ENCODE data around the gene GLCCI1. TPM values are rescaled to one million over a fixed set of nuclear protein-coding genes. Genes with fewer than 3 reads are reported as not detected.

GLCCI1 gene
- total RNA-seq, 4 donors from 2014 or later = 1.5 to 9.9 (median 5.6) TPM

DNA sequence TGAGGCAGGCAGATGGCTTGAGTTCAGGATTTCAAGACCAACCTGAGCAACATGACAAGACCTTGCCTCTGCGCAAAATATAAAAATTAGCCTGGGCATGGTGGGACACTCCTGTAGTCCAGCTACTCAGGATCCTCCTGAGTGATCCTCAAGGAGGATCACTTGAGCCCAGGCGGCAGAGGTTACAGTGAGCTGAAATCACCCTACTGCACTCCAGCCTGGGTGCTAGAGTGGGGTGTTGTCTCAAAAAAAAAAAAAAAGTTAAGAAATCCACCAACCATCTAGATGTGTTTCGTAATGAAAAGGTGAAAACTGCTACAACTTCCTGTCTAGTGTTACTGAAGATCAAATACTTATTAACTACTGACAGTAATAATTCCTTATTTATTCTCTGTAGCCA, 8.1 kb downstream of the GLCCI1 start:
- no peaks in the 10 kb centered on the region for H3K9me3 ChIP-seq
- H3K27me3 ChIP-seq = no peaks in the 10 kb centered on the region
- no peak for DNase-seq
- peaks cover 0 to 13% (median 3%) of the 10 kb centered on the region in 3 donors for H3K4me1 ChIP-seq
- TF ChIP-seq, protein P1, sequence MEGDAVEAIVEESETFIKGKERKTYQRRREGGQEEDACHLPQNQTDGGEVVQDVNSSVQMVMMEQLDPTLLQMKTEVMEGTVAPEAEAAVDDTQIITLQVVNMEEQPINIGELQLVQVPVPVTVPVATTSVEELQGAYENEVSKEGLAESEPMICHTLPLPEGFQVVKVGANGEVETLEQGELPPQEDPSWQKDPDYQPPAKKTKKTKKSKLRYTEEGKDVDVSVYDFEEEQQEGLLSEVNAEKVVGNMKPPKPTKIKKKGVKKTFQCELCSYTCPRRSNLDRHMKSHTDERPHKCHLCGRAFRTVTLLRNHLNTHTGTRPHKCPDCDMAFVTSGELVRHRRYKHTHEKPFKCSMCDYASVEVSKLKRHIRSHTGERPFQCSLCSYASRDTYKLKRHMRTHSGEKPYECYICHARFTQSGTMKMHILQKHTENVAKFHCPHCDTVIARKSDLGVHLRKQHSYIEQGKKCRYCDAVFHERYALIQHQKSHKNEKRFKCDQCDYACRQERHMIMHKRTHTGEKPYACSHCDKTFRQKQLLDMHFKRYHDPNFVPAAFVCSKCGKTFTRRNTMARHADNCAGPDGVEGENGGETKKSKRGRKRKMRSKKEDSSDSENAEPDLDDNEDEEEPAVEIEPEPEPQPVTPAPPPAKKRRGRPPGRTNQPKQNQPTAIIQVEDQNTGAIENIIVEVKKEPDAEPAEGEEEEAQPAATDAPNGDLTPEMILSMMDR (IDR thresholded peaks at IDR 0.05) = no peak
- no peak for TF ChIP-seq POLR2A (IDR thresholded peaks at IDR 0.05)
- intact Hi-C loops (cut with DNase I) = no loop called here
- H3K4me3 ChIP-seq = no peak overlapping the region
- 85 to 86% methylated on average over 3 of the region's 3 CpGs for WGBS, 2 donors
- no peaks in the 10 kb centered on the region for H3K36me3 ChIP-seq
- no peak overlapping the region for H3K27ac ChIP-seq

GRCh38 chr7:7977774-7978173, 9.2 kb downstream of the GLCCI1 start:
- WGBS, 2 donors = 64 to 67% methylated on average over 2 of the region's 2 CpGs
- intact Hi-C loops (cut with DNase I) = no loop called here
- no peaks in the 10 kb centered on the region for H3K36me3 ChIP-seq
- no peak overlapping the region for H3K27ac ChIP-seq
- peaks cover 0 to 12% (median 0%) of the 10 kb centered on the region in 3 donors for H3K4me1 ChIP-seq
- H3K9me3 ChIP-seq = no peaks in the 10 kb centered on the region
- no peaks in the 10 kb centered on the region for H3K27me3 ChIP-seq
- no peak overlapping the region for H3K4me3 ChIP-seq
- DNase-seq = no peak
- TF ChIP-seq, protein P1 (IDR thresholded peaks at IDR 0.05) = no peak
- TF ChIP-seq POLR2A (IDR thresholded peaks at IDR 0.05) = no peak

DNA sequence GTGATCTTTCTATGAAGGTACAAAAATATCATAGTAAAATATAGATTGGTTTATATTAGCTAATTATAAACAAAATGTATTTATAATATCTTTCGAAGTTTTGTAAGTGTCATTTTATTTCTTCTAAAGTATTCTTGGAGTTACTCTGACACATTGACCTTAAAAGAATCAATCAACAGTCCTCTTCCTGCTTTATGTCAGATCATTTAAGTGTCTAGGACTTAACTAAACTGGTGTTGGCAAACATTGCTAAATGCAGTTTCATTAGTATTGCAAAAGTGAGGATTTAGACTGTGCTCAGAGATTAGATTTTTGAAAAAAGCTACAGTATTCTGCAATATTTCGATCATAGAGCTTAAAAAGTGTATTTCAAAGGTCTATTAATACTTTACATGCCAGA, 10.3 kb downstream of the GLCCI1 start:
- TF ChIP-seq, protein P1 (IDR thresholded peaks at IDR 0.05) = no peak
- TF ChIP-seq POLR2A (IDR thresholded peaks at IDR 0.05) = no peak
- no peaks in the 10 kb centered on the region for H3K9me3 ChIP-seq
- intact Hi-C loops (cut with DNase I) = no loop called here
- no peak overlapping the region for H3K27ac ChIP-seq
- no peaks in the 10 kb centered on the region for H3K36me3 ChIP-seq
- H3K4me3 ChIP-seq = no peak overlapping the region
- no peaks in the 10 kb centered on the region for H3K27me3 ChIP-seq
- WGBS, 2 donors = 47 to 55% methylated on average over 2 of the region's 2 CpGs
- H3K4me1 ChIP-seq = peaks cover 0 to 12% (median 0%) of the 10 kb centered on the region in 3 donors
- DNase-seq = no peak

DNA sequence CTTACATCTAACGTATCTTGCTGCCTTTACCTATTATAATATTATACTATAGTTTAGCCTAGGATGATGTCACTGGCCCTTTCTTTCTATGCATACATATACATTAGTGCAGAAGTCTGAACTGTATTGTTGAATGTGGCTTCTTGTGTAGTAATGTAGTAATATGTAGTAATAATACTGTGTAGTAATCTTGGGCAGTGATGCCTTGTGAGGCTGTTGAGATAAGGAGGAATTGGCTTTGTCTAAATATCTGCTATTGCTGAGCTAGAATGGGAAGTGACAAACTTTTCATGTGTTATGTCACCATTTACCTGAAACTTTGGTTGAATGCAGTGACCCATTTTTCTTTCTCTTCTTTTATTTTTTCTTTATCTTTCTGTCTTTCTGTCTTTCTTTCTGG, 11.0 kb downstream of the GLCCI1 start:
- Histone ChIP-seq H3K36me3 (no peaks in the 10 kb centered on the region), H3K27me3 (no peaks in the 10 kb centered on the region), H3K27ac (no peak overlapping the region), H3K4me3 (no peak overlapping the region), H3K9me3 (no peaks in the 10 kb centered on the region), H3K4me1 (peaks cover 0 to 12% (median 0%) of the 10 kb centered on the region in 3 donors)
- TF ChIP-seq POLR2A (IDR thresholded peaks at IDR 0.05) = no peak
- TF ChIP-seq, protein P1 (IDR thresholded peaks at IDR 0.05) = no peak
- DNase-seq = no peak
- WGBS, 2 donors = 89 to 94% methylated on average over 1 of the region's 1 CpG
- intact Hi-C loops (cut with DNase I) = no loop called here

- WGBS, 2 donors = 83 to 85% methylated on average over 2 of the region's 2 CpGs
- TF ChIP-seq, protein P1 (IDR thresholded peaks at IDR 0.05) = no peak
- Histone ChIP-seq H3K27me3 (no peaks in the 10 kb centered on the region), H3K4me3 (no peak overlapping the region), H3K4me1 (peaks cover 0 to 12% (median 0%) of the 10 kb centered on the region in 3 donors), H3K9me3 (no peaks in the 10 kb centered on the region), H3K27ac (no peak overlapping the region), H3K36me3 (no peaks in the 10 kb centered on the region)
- DNase-seq = no peak
- intact Hi-C loops (cut with DNase I) = no loop called here
Measured at GRCh38 chr7:7980134-7980533, 11.5 kb downstream of the GLCCI1 start.

Measured in esophagus squamous epithelium (tissue), 5 donors.